H1 (cell line): Measurements from ENCODE around the gene IRX4. TPM values are rescaled to one million over a fixed set of nuclear protein-coding genes. Genes with fewer than 3 reads are reported as not detected.

Experiments
- CTCF ChIA-PET: fragments of 300-600 bp; sonication (Branson Sonifier 250); formaldehyde crosslinking; loops from one replicate; lab custom pipeline; 2021; ENCODE audit not compliant: partially characterized antibody; lab: Charles Lee
- POLR2A ChIA-PET: fragments of 300-600 bp; sonication (Branson Sonifier 250); formaldehyde crosslinking; loops from one replicate; lab custom pipeline; 2021; ENCODE audit warnings: inconsistent platforms; ENCODE audit not compliant: partially characterized antibody; lab: Charles Lee
- DNase-seq, 2 experiments: peaks; one replicate each; pipeline versions ENCODE4 v3.0.0 to v3.0.0-alpha.2; 2010 to 2022; ENCODE audit warnings: low spot score in 2 of 2, low read depth in 1 of 2, mixed read lengths in 1 of 2
- FAIRE-seq: peaks from 2 replicates; lab custom pipeline; 2011; peaks lifted over from hg19 to GRCh38; lab: Jason Lieb, UNC
- H2AFZ ChIP-seq: 2 replicates; pipeline ENCODE4 v1.8.1; 2012; ENCODE audit warnings: low read length, inconsistent platforms
- H2AK5ac ChIP-seq: 2 replicates; pipeline ENCODE4 v1.6.1; 2013; ENCODE audit warnings: low read depth, low read length
- H2BK120ac ChIP-seq: replicated peaks from 2 replicates; pipeline ENCODE3; 2013; ENCODE audit warnings: low read depth, low read length, inconsistent platforms
- H2BK12ac ChIP-seq: 2 replicates; pipeline ENCODE4 v1.6.1; 2013; ENCODE audit warnings: low read depth, low read length
- H2BK15ac ChIP-seq: 2 replicates; pipeline ENCODE4 v1.6.1; 2013; ENCODE audit warnings: low read length
- H2BK20ac ChIP-seq: 2 replicates; pipeline ENCODE4 v1.6.1; 2013; ENCODE audit warnings: low read length
- H2BK5ac ChIP-seq: 2 replicates; pipeline ENCODE4 v1.6.1; 2013; ENCODE audit warnings: low read depth, low read length
- H3K14ac ChIP-seq: 2 replicates; pipeline ENCODE4 v1.6.1; 2013; ENCODE audit warnings: inconsistent platforms; ENCODE audit not compliant: insufficient read length
- H3K18ac ChIP-seq: 2 replicates; pipeline ENCODE4 v1.6.1; 2013; ENCODE audit warnings: low read length; ENCODE audit errors: extremely low read depth
- H3K23ac ChIP-seq: 2 replicates; pipeline ENCODE4 v1.6.1; 2013; ENCODE audit warnings: inconsistent platforms; ENCODE audit not compliant: insufficient read length
- H3K23me2 ChIP-seq: 2 replicates; pipeline ENCODE4 v1.6.1; 2013; ENCODE audit warnings: low read depth, low read length
- H3K27ac ChIP-seq: 2 replicates; pipeline ENCODE4 v1.6.1; 2011; ENCODE audit warnings: low read depth, low read length, inconsistent platforms
- H3K27me3 ChIP-seq, 4 experiments: replicated peaks in 1 of 4; 1 replicate in 1 of 4; 2 replicates in 3 of 4; pipeline versions ENCODE4 v1.6.1 to v1.8.1; 2011 to 2013; ENCODE audit warnings: low read length in 3 of 4, mild to moderate bottlenecking in 3 of 4, inconsistent platforms in 2 of 4, mixed read lengths in 2 of 4, moderate library complexity in 1 of 4; ENCODE audit not compliant: control insufficient read depth in 3 of 4, insufficient read depth in 3 of 4; ENCODE audit errors: extremely low read depth in 1 of 4
- H3K36me3 ChIP-seq, 4 experiments: 2 replicates each; pipeline versions ENCODE4 v1.6.1 to v1.8.1; 2011 to 2013; ENCODE audit warnings: mild to moderate bottlenecking in 4 of 4, low read length in 3 of 4, moderate library complexity in 2 of 4, control low read depth in 1 of 4, inconsistent platforms in 1 of 4; ENCODE audit not compliant: insufficient read depth in 4 of 4, control insufficient read depth in 2 of 4
- H3K4ac ChIP-seq: replicated peaks from 2 replicates; pipeline ENCODE3; 2013; ENCODE audit warnings: low read length, low read depth, mixed read lengths, inconsistent platforms; ENCODE audit not compliant: insufficient read length
- H3K4me1 ChIP-seq, 4 experiments: replicated peaks in 1 of 4; 1 replicate in 1 of 4; 2 replicates in 3 of 4; pipeline versions ENCODE4 v1.6.1 to v1.8.1; 2011 to 2013; ENCODE audit warnings: low read length in 3 of 4, inconsistent platforms in 2 of 4, mixed read lengths in 1 of 4; ENCODE audit not compliant: insufficient read depth in 4 of 4, control insufficient read depth in 3 of 4
- H3K4me2 ChIP-seq, 2 experiments: 2 replicates each; pipeline versions ENCODE4 v1.6.1 to v1.8.1; 2011 to 2013; ENCODE audit warnings: low read depth in 2 of 2, low read length in 2 of 2, control low read depth in 1 of 2, inconsistent platforms in 1 of 2, mild to moderate bottlenecking in 1 of 2; ENCODE audit not compliant: insufficient read depth in 1 of 2
- H3K4me3 ChIP-seq, 4 experiments: fragments of 200-600, 300-600 bp in 1 of 4; sonication (generic), shearing (Covaris generic), sonication (Bioruptor Twin) in 1 of 4; 2 replicates each; pipeline versions ENCODE4 v1.5.1 to v1.8.1; 2011 to 2016; ENCODE audit warnings: low read length in 4 of 4, low read depth in 3 of 4, control low read depth in 2 of 4, inconsistent platforms in 2 of 4, mild to moderate bottlenecking in 2 of 4, mixed read lengths in 1 of 4, moderate library complexity in 1 of 4; ENCODE audit not compliant: insufficient read depth in 2 of 4; ENCODE audit errors: extremely low read depth in 1 of 4
- H3K56ac ChIP-seq: replicated peaks from 2 replicates; pipeline ENCODE3; 2013; ENCODE audit warnings: low read depth, mild to moderate bottlenecking, mixed read lengths, low read length, inconsistent platforms; ENCODE audit not compliant: insufficient read length
- H3K79me1 ChIP-seq: 2 replicates; pipeline ENCODE4 v1.6.1; 2013; ENCODE audit warnings: low read depth, low read length, control low read depth
- H3K79me2 ChIP-seq, 2 experiments: 2 replicates each; pipeline versions ENCODE4 v1.6.1 to v1.8.1; 2012 to 2013; ENCODE audit warnings: low read length in 2 of 2, mild to moderate bottlenecking in 2 of 2, inconsistent platforms in 1 of 2; ENCODE audit not compliant: insufficient read depth in 2 of 2, control insufficient read depth in 1 of 2
- H3K9ac ChIP-seq, 4 experiments: replicated peaks in 1 of 4; 1 replicate in 1 of 4; 2 replicates in 3 of 4; pipeline versions ENCODE4 v1.6.1 to v1.8.1; 2011 to 2013; ENCODE audit warnings: low read depth in 3 of 4, low read length in 3 of 4, control low read depth in 2 of 4, mild to moderate bottlenecking in 2 of 4, moderate library complexity in 2 of 4, inconsistent platforms in 1 of 4; ENCODE audit errors: extremely low read depth in 1 of 4
- H3K9me3 ChIP-seq, 2 experiments: 2 replicates each; pipeline versions ENCODE4 v1.6.1 to v1.8.1; 2012 to 2013; ENCODE audit warnings: mild to moderate bottlenecking in 2 of 2, moderate library complexity in 2 of 2, control low read depth in 1 of 2, inconsistent platforms in 1 of 2, low read depth in 1 of 2, low read length in 1 of 2, mixed read lengths in 1 of 2; ENCODE audit not compliant: insufficient read depth in 2 of 2
- H4K20me1 ChIP-seq, 2 experiments: replicated peaks in 1 of 2; 2 replicates each; pipeline versions ENCODE3 to v1.8.1; 2011 to 2013; ENCODE audit warnings: inconsistent platforms in 2 of 2, low read length in 2 of 2, mild to moderate bottlenecking in 1 of 2; ENCODE audit not compliant: insufficient read depth in 2 of 2, control insufficient read depth in 1 of 2
- H4K5ac ChIP-seq: 2 replicates; pipeline ENCODE4 v1.6.1; 2013; ENCODE audit warnings: low read length, low read depth, mixed read lengths, inconsistent platforms; ENCODE audit not compliant: insufficient read length
- H4K8ac ChIP-seq: 2 replicates; pipeline ENCODE4 v1.8.0; 2013; ENCODE audit warnings: mild to moderate bottlenecking, moderate library complexity, low read length, inconsistent platforms; ENCODE audit not compliant: insufficient read depth; ENCODE audit errors: extremely low read depth
- H4K91ac ChIP-seq: replicated peaks from 2 replicates; pipeline ENCODE3; 2013; ENCODE audit warnings: low read length, mixed read lengths, inconsistent platforms; ENCODE audit not compliant: insufficient read length
- ASH2L ChIP-seq: fragments of 200-600, 300-600 bp; sonication (generic); IDR thresholded peaks from one replicate; pipeline ENCODE4 v1.7.1; 2017; ENCODE audit warnings: low read length
- NANOG ChIP-seq: IDR thresholded peaks from 2 replicates; pipeline ENCODE4 v1.6.1; 2011; ENCODE audit warnings: low read length, low read depth, mild to moderate bottlenecking, inconsistent platforms; ENCODE audit not compliant: insufficient read depth, poor library complexity, severe bottlenecking
- RNF2 ChIP-seq: fragments of 200-900, 300-1000 bp; sonication (generic); IDR thresholded peaks from 2 replicates; pipeline ENCODE4 v1.7.1; 2016; ENCODE audit warnings: borderline replicate concordance, low read depth, mild to moderate bottlenecking, antibody characterized with exemption, low read length; ENCODE audit not compliant: poor library complexity, severe bottlenecking; ENCODE audit errors: missing control alignments
- SP1 ChIP-seq: IDR thresholded peaks from 2 replicates; pipeline ENCODE4 v1.6.1; 2011; ENCODE audit warnings: low read depth, low read length
- WGBS, 2 experiments: shearing (Covaris generic) in 1 of 2; methylation state at CpG; one replicate each; pipeline versions ENCODE4 v1.1.6 to v1.1.7; 2013 to 2015; ENCODE audit warnings: low lambda C conversion rate in 2 of 2, mixed read lengths in 2 of 2, inconsistent platforms in 1 of 2, low coverage in 1 of 2, missing lambda C conversion rate in 1 of 2; ENCODE audit not compliant: insufficient replicate concordance in 2 of 2, insufficient coverage in 1 of 2, insufficient read length in 1 of 2; ENCODE audit errors: extremely low coverage in 1 of 2, missing lambda C conversion rate in 1 of 2; 5-methylcytosine and 5-hydroxymethylcytosine counted together
- polyA plus RNA-seq, 7 experiments: library from polyadenylated mRNA; depleted of rRNA in 3 of 7; stranded (reverse) in 5 of 7; unstranded in 2 of 7; fragments of >200 nt in 5 of 7; fragments of 200-250 nt in 2 of 7; gene quantifications; 1 replicate in 5 of 7; 2 replicates in 1 of 7; 4 replicates in 1 of 7; pipeline versions ENCODE4 v1.2.1 to v1.2.3, GENCODE V29; 2011 to 2013; ENCODE audit warnings: missing spikeins in 2 of 7, mixed read lengths in 2 of 7
- total RNA-seq: library from RNA; stranded (reverse); fragmentation: NEBNext Ultra II Directional; extraction: Animal tissue kit (Norgen Biotek cat#: 25700); gene quantifications from 2 replicates; pipeline ENCODE4 v1.2.1, GENCODE V29; 2021
- TF ChIP-seq, protein P1 (sequence below), 3 experiments: IDR thresholded peaks; 1 replicate in 2 of 3; 2 replicates in 1 of 3; pipeline versions ENCODE4 v1.5.1 to v1.6.1; 2011; ENCODE audit warnings: low read length in 3 of 3, mild to moderate bottlenecking in 3 of 3, inconsistent platforms in 2 of 3, low read depth in 1 of 3, moderate library complexity in 1 of 3; ENCODE audit not compliant: insufficient read depth in 1 of 3; ENCODE audit errors: control extremely low read depth in 1 of 3
- TF ChIP-seq, protein P2 (sequence below): IDR thresholded peaks from 2 replicates; pipeline ENCODE4 v1.6.1; 2012; ENCODE audit warnings: inconsistent platforms

Gene IRX4
- total and polyA plus RNA-seq, 2 of the 8 experiments (the other 6 are each of a cell fraction or from before 2014, with no cell fraction given) = 0.45 to 1.2 TPM

DNA sequence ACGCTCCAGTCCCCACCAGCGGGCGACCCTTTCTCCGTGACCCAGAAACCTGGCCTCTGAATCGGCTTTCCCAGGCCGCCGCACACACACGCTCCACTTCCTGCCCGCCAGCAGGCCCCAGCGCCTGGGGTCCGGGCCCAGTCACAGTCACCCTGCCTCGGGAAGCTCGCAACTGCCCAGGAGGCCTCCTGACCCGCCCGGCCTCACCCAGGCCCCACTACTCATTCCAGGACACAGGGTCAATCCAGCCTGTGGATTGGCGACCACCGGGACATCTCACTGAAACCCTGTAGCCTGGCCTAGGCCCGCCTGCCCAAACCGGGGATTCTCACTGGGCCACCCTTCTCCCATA, 2.7 kb upstream of the IRX4 start:
- H3K27me3 ChIP-seq = peaks cover 64 to 94% (median 91%) of the 10 kb centered on the region in 4 experiments; a peak in 6 of 7 replicates
- H3K56ac ChIP-seq = no peak overlapping the region
- TF ChIP-seq SP1 (no peak), RNF2 (peak; percentile 15), NANOG (no peak), ASH2L (no peak)
- TF ChIP-seq, protein P1, sequence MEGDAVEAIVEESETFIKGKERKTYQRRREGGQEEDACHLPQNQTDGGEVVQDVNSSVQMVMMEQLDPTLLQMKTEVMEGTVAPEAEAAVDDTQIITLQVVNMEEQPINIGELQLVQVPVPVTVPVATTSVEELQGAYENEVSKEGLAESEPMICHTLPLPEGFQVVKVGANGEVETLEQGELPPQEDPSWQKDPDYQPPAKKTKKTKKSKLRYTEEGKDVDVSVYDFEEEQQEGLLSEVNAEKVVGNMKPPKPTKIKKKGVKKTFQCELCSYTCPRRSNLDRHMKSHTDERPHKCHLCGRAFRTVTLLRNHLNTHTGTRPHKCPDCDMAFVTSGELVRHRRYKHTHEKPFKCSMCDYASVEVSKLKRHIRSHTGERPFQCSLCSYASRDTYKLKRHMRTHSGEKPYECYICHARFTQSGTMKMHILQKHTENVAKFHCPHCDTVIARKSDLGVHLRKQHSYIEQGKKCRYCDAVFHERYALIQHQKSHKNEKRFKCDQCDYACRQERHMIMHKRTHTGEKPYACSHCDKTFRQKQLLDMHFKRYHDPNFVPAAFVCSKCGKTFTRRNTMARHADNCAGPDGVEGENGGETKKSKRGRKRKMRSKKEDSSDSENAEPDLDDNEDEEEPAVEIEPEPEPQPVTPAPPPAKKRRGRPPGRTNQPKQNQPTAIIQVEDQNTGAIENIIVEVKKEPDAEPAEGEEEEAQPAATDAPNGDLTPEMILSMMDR (IDR thresholded peaks at IDR 0.05; ENCODE audit: control extremely low read depth in 1 of 3, insufficient read depth in 1 of 3, low read depth in 1 of 3, low read length in 3 of 3) = no peak
- TF ChIP-seq, protein P2, sequence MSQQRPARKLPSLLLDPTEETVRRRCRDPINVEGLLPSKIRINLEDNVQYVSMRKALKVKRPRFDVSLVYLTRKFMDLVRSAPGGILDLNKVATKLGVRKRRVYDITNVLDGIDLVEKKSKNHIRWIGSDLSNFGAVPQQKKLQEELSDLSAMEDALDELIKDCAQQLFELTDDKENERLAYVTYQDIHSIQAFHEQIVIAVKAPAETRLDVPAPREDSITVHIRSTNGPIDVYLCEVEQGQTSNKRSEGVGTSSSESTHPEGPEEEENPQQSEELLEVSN = no peak
- peaks cover 0 to 3% (median 0%) of the 10 kb centered on the region in 4 experiments; a peak in 1 of 8 replicates for H3K36me3 ChIP-seq
- no peak overlapping the region for H3K4ac ChIP-seq
- H3K4me3 ChIP-seq = peak overlapping the region in 1 of 4 experiments; percentile 62; a peak in 2 of 8 replicates
- H2BK5ac ChIP-seq = no peak overlapping the region
- H3K27ac ChIP-seq = no peak overlapping the region
- H3K4me2 ChIP-seq = peak overlapping the region; percentile 73 to 78; a peak in 3 of 4 replicates
- no peak overlapping the region for H4K91ac ChIP-seq
- no peaks in the 10 kb centered on the region; a peak in 1 of 4 replicates for H3K9me3 ChIP-seq
- no peak overlapping the region for H2AK5ac ChIP-seq
- peak overlapping the region; percentile 39; the same call in 1 of the 2 replicates for H2BK12ac ChIP-seq
- DNase-seq = no peak
- POLR2A ChIA-PET = no interaction called here
- no peak for FAIRE-seq
- no peaks in the 10 kb centered on the region for H3K79me2 ChIP-seq
- peaks cover 3 to 55% (median 32%) of the 10 kb centered on the region in 4 experiments for H3K4me1 ChIP-seq
- H2AFZ ChIP-seq = no peak overlapping the region
- H2BK15ac ChIP-seq = no peak overlapping the region
- peaks cover 27% of the 10 kb centered on the region; the same call in 1 of the 2 replicates for H3K23me2 ChIP-seq
- H3K18ac ChIP-seq = peak overlapping the region; percentile 48; the same call in 1 of the 2 replicates
- H4K5ac ChIP-seq = no peak overlapping the region
- CTCF ChIA-PET = interaction anchor here (0.7 to 1.4 kb wide), 3 partner anchors 9 to 122 kb away, joined by 3 read pairs; no protein-coding TSS in a partner anchor
- no peak overlapping the region for H3K23ac ChIP-seq
- no peak overlapping the region for H4K8ac ChIP-seq
- 5% methylated on average over 19 of the region's 19 CpGs; no CpG with 5 or more reads in 1 of the 2 experiments for WGBS, 2 experiments
- no peak overlapping the region for H2BK120ac ChIP-seq
- H3K79me1 ChIP-seq = no peaks in the 10 kb centered on the region
- no peak overlapping the region for H3K9ac ChIP-seq
- no peak overlapping the region for H2BK20ac ChIP-seq
- H4K20me1 ChIP-seq = peaks cover 4 to 13% of the 10 kb centered on the region in 2 experiments
- H3K14ac ChIP-seq = no peak overlapping the region
